ENCODE measurements around the gene CMAS.
"Not testable (repeated sequence)": the region's sequence is repeated elsewhere in the genome, so short reads cannot be mapped to it uniquely, and the experiment has no call there.

The CMAS gene

DNA sequence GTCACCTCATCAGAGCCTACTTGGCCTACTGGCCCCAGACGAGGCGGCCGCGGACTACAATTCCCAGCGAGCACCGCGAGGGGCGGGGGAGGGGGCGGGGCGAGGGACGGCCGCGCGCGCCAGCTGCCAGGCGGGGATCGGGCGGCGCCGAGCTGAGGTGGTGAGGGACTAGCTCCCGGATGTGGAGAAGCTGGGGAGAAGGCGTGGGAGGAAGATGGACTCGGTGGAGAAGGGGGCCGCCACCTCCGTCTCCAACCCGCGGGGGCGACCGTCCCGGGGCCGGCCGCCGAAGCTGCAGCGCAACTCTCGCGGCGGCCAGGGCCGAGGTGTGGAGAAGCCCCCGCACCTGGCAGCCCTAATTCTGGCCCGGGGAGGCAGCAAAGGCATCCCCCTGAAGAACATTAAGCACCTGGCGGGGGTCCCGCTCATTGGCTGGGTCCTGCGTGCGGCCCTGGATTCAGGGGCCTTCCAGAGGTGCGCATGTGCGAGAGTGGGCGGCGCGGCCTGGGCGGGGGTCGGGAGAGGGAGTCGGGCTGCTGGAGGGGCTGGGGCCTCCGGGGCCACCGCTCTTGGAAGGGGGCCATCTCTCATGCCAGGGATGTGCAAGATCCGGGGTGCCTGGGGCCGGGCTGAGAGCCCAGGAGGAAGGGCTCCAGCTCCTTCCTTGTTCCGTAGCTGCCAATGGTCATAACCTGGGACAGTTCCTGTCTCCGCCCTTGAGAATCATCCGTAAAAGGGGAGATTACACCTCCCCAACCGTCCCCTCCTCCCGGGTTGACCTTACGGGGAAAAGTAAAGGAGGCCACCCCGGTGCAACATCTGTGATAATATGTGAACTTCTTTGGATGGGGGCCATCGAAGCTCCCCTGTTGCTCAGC lies at the start of gene CMAS:
Gene CMAS (plus strand): TSS at position 129 of the 878 bp plus-strand sequence. CDS start 86 bp downstream, at position 215.
- DNase-seq, result peak; percentile 75 to 81

DNA sequence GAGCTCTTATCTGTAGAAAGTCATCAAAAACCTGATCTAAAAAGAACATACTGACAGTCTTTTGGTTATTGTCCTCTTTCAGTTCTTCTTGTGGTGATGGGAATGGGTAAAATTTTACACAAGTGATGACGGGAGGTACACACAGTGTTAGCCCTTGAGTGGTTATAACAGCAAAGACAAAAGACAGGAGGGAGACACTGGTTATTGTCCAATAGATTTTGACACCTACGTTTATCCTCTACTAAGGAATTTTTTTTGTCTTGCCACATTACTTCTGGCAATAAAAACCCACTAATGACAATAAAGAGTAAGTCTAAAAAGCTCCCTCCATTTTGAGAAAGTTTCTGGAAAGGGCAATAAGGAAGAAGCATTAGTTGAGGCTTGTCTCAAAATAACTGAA lies 47.7 kb upstream of the CMAS start:
- no peak for DNase-seq

DNA sequence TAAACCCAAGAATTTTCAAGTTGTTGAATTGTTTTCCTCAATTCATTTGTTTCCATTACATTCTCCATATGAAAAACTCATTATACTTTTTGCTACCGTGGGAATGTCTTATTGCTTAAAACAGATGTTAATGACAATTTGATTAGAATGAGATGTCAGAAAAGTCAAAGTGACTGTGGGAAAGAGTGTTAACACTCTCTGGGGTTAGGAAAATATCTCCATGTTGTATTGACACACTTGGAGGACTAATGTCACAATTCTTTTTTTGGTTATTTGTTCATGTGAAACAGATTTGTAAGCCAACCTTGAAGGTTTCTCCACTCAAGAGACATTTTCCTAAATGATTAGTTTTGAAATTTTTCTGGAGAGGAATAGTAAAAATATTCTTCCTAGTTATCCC lies 47.2 kb upstream of the CMAS start:
- DNase-seq, result no peak

DNA sequence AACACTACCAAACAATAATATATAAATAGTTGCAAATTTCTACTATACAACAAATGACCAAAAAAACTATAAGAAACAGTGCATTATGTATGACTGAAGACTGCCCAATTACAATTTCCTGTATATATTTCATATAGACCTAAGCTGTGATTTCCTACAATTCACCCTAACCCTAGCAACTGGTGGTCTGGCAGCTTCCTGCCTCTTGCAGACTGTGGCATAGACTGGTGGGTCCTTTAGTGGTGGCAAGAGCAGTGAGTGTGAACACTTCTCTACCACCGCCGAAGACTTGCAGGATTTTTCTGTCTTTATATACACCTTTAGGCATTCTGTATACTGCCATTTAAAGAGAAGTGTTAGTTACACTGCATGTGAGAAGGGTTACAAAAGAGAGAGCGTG lies 43.6 kb upstream of the CMAS start:
- DNase-seq, result no peak

- not testable (repeated sequence) for DNase-seq
Observed at GRCh38 chr12:22007794-22008193, 38.2 kb upstream of the CMAS start.

GRCh38 chr12:22008196-22008595 lies 37.8 kb upstream of the CMAS start:
- no peak for DNase-seq

- DNase-seq, result no peak
Observed at GRCh38 chr12:22014041-22014782, 31.8 kb upstream of the CMAS start.

- no peak for DNase-seq
Observed at GRCh38 chr12:22014783-22015144, 31.3 kb upstream of the CMAS start.

DNA sequence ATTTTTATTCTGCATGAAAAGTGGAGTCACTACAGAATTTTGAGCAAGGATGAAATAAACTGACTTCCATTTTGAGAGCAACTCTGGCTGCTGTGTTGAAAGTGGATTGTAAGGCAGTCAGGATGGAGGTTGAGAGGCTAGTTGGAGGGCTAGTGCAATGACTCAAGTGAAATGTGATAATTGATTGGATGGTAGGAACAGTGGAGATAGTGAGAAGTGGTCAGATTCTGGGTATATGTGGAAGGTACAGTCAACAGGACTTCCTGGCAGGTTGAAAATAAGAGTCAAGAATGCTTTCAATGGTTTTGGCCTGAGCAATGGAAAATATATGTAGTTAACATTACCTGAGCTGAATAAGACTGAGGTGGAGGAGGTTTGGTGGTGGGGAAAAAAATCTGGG lies 29.0 kb upstream of the CMAS start:
- no peak for DNase-seq

DNA sequence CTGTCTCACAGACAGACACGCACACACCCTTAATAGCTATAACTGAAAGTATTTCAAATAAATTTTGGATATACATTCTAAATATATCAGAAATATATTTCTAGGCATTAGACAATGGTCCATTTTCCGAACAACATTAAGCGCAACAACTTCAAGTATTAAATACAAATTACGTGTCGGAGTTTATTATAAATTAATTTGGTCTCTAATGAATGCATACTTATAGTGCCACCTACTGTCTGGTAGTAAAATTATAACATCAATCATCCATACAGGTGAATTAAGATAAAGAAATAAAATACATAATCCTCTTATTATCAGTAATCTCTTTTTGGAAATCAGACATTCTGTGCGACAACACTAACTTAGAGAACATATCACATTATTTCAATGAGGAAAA lies 27.2 kb upstream of the CMAS start:
- DNase-seq, result no peak

DNA sequence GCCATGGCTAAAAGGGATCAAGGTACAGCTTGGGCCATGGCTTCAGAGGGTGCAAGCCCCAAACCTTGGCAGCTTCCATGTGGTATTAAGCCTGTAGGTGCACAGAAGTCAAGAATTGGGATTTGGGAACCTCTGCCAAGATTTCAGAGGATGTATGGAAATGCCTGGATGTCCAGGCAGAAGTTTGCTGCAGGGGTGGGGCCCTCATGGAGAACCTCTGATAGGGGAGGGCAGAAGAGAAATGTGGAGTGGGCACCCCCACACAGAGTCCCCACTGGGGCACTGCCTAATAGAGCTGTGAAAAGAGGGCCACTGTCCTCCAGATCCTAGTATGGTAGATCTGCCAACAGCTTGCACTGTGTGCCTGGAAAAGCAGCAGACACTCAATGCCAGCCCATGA lies 22.5 kb upstream of the CMAS start:
- not testable (repeated sequence) for DNase-seq

DNA sequence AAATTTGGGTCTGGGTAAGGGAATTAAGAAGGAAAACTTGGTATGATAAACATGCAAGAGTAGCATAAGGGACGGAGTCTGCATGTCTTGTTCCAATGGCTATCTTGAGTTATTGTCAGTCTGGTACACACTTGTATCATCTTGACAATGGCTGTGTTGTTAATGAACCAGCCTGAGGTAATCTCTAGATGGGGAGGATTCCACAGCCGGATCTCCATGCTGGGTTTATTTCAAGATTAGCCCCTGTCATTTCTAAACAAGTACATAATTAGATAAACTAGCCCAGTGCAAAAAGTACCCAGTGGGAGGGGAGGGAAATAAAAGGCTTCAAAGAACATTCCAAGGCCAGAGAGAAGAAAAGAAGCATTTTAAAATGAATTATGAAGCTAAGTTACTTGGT lies 16.5 kb upstream of the CMAS start:
- no peak for DNase-seq

DNA sequence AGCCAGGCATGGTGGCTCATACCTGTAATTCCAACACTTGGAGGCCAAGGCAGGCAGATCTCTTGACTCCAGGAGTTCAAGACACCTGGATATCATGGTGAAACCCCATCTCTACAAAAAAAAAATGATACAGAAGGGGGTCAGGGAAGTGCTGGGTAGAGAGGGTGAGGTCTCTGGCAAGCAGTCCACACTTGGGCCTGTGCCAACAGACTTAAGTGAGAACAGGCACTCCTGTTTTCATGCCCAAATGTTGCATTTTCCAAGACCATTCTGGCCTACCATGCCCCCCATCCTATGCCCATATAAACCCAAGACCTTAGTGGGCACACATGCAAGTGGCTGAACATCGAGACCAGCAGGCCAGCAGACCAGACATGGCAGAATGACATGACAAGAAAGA lies 16.0 kb upstream of the CMAS start:
- DNase-seq, result no peak

DNA sequence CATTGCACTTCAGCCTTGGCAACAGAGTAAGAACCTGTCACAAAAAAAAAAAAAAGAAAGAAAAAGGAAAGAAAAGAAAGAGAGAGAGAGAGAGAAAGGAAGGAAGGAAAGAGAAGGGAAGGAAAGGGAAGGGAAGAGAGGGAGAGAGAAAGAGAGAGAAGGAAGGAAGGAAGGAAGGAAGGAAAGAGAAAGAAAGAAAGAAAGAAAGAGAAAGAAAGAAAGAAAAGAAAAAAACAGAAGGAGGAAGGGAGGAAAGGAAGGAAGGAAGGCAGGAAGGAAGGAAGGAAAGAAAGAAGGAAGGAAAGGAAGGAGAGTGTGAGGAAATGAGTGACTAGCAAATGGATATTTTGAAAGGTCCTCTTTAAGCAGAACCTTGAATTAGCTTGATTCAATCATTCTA lies 13.3 kb upstream of the CMAS start:
- DNase-seq, result no peak

GRCh38 chr12:22034709-22035506 lies 11.1 kb upstream of the CMAS start:
- no peak for DNase-seq

DNA sequence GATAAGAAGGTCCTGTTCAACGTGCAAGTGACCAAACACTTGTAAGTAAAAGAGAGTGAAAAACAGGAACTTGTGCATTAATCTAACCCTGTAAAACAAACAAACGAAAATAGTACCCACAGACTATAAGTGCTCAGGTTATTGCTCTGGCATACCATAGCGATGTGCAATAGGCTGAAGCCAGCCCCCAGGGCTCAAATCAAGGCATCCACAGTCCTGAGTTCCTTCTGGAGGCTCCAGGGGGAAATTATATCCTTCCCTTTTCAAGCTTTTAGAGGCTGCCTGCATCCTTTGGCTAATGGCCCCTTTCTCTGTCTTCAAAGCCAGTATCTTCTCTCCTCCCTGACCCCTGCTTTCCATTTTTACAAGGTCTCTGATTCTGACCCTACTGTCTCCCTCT lies 8.1 kb upstream of the CMAS start:
- DNase-seq, result no peak

DNA sequence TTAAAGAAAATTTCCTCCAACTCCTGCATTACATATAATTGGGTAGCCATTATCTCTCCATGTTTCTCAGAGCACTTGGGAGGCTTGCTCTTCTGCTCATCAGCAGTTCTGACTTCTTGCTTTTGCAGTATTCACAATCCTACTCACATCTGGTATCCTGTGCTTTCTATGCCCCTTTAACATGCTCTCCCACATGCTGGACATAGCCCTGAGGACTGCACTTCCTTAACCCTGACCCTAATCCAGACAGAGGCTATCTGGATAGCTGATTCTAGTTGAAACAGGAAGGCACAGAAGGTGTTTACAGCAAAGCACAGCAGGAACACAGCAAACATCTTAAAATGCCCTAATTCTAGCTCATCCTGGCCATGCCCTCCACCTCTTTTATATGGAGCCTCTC lies 7.3 kb upstream of the CMAS start:
- DNase-seq, result no peak

GRCh38 chr12:22039361-22039760 lies 6.7 kb upstream of the CMAS start:
- DNase-seq, result no peak

DNA sequence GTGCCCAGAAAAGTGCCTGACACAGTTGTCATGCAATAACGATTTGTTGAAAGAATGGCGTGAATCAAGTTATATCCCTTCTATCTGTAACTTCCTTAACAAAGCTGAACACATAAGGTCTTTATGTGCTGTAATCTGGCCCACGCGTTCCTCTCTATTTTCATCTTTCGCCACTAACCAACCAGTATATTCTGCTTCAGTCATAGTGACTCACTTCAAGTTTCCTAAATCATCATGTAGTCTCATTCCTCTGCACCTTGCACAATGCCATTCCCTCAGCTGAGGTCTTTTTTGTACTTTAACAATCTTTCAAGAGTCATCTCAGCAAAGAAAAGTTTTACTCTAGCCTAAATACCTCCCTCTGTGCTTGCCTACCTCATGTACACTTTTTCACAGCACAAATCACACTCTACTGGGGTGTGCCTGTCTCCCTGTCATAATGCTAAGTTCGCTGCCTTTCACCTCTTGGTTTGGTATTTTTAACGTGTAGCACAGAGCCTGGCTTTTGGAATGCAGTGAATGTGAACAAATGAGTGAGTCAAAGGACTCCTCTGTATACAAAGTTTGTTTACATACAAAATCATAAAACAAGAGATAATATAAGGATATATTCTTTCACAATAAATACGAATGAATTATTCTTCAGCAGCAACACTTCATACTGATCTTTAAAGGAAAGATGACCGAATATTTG lies 2.9 kb upstream of the CMAS start:
- no peak for DNase-seq

GRCh38 chr12:22043943-22044342 lies 2.1 kb upstream of the CMAS start:
- DNase-seq, result no peak

DNA sequence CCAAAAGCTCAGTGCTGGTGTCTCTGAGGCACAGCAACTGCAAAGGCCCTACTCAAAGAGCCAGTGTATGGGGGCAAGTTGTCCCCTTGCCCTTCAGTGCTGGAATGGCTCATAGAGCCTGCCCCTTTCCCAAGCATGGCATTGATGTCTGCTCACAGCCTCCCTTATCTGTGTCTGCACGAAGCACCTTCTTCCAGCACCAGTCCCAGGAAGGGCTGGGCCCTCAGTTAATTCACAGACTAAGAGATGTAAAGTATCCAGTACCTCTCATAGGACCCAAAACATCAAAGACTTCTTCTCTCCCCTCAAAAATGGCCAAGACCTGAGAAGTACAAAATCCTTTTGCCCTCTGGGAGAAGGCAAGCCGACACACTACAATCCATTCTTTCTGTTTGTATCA lies 1.6 kb upstream of the CMAS start:
- no peak for DNase-seq

DNA sequence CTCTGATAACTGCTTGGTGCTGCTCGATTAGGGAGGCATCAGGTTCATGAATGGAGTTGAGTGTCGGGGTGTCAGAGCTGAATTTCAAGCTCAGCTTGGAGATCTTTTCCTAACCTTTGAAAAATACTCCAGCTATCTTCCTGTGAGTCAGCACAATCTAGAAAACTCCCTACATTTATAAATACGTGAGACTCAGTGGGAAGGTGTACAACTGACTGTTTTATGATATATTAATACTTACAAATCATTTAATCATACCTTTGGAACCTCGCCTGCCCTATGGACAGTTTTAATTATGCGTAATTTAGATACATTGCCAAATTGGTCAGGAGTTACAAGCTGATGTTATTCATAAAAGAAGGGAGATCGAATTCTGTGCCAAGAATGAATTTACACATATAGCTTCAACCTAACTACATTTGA lies 961 bp downstream of the CMAS start:
- DNase-seq, result no peak

DNA sequence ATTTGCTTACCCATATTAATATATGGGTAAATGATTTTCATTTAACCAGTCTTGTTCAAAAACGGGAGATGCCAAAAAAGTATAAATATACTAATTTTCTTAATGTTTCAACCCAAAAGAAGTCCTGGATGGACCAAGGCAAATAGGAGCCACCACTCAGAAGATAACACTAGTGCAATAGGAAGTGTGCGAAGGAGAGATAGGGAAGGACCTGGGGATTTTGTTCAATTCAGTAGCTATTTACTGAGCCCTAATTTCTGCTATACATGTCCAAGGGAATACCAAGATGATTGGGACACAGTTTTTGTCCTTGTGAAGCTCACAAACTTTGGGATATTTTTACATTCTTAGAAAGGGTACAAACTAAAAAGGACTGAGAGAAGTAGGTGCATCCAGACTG lies 1.5 kb downstream of the CMAS start:
- no peak for DNase-seq
